Naive thymus-derived CD8-positive, alpha-beta T cell (primary cell): ENCODE measurements around the gene PIGH. TPM values are rescaled to one million over a fixed set of nuclear protein-coding genes. Genes with fewer than 3 reads are reported as not detected.

Source experiments
- ATAC-seq, 2 donors: fragments of 150-1000 bp; cut with Tn5 transposase in 1 of 2; sonication (Bioruptor Pico), chemical (Tn5 transposase) in 1 of 2; 1 replicate in 1 of 2; 2 replicates in 1 of 2; pipeline ENCODE4 v1.10.0; 2021; ENCODE audit warnings: mild to moderate bottlenecking in 2 of 2, moderate library complexity in 2 of 2
- POLR2A ChIA-PET: fragments of 350-600 bp; sonication (Branson Sonifier 250); formaldehyde crosslinking; loops from one replicate; lab custom pipeline; 2021; ENCODE audit warnings: antibody characterized with exemption; lab: Charles Lee
- DNase-seq, 10 donors: peaks; one replicate each; pipeline versions ENCODE4 v3.0.0 to v3.0.0-alpha.2; 2020 to 2022
- H3K27ac Mint-ChIP-seq, 10 donors: one replicate each; pipeline ENCODE4 v1.8.0; 2020 to 2022; ENCODE audit warnings: mild to moderate bottlenecking in 10 of 10, mixed read lengths in 10 of 10, moderate library complexity in 4 of 10, inconsistent platforms in 1 of 10
- H3K27me3 Mint-ChIP-seq, 5 donors: one replicate each; pipeline ENCODE4 v1.8.0; 2021 to 2022; ENCODE audit warnings: mixed read lengths in 5 of 5
- H3K36me3 Mint-ChIP-seq, 3 donors: one replicate each; pipeline ENCODE4 v1.8.0; 2020 to 2022; ENCODE audit warnings: mixed read lengths in 3 of 3, mild to moderate bottlenecking in 2 of 3, inconsistent platforms in 1 of 3
- H3K4me1 Mint-ChIP-seq, 4 donors: one replicate each; pipeline ENCODE4 v1.8.0; 2021 to 2022; ENCODE audit warnings: mixed read lengths in 4 of 4
- H3K4me3 Mint-ChIP-seq, 10 donors: one replicate each; pipeline ENCODE4 v1.8.0; 2020 to 2022; ENCODE audit warnings: mild to moderate bottlenecking in 10 of 10, mixed read lengths in 10 of 10, moderate library complexity in 6 of 10, inconsistent platforms in 1 of 10
- H3K9me3 Mint-ChIP-seq, 9 donors: one replicate each; pipeline ENCODE4 v1.8.0; 2020 to 2022; ENCODE audit warnings: mixed read lengths in 9 of 9, mild to moderate bottlenecking in 3 of 9, inconsistent platforms in 1 of 9, moderate library complexity in 1 of 9
- polyA plus RNA-seq, 3 donors: library from polyadenylated mRNA; unstranded; fragments of 300-500 nt; fragmentation: Illumina TruSeq; gene quantifications; one replicate each; pipeline ENCODE4 v1.2.3, GENCODE V29; 2021
- total RNA-seq, 8 experiments: library from RNA in 2 of 8; stranded (reverse) in 2 of 8; gene quantifications; one replicate each; pipeline ENCODE4 v1.2.3 and lab custom pipeline; 2021 to 2026

PIGH gene
- total and polyA plus RNA-seq, 5 experiments from 2014 or later: 24.6 to 44.5 (median 35.3) TPM

- POLR2A ChIA-PET: interaction anchor here (3.9 kb wide), 1 partner anchor 143 kb away, joined by 16 read pairs; no protein-coding TSS in a partner anchor
- Mint-ChIP-seq H3K4me3 (no peak overlapping the region), H3K27ac (no peak overlapping the region)
Measured at GRCh38 chr14:67570453-67570852, 29.6 kb downstream of the PIGH start.

DNA sequence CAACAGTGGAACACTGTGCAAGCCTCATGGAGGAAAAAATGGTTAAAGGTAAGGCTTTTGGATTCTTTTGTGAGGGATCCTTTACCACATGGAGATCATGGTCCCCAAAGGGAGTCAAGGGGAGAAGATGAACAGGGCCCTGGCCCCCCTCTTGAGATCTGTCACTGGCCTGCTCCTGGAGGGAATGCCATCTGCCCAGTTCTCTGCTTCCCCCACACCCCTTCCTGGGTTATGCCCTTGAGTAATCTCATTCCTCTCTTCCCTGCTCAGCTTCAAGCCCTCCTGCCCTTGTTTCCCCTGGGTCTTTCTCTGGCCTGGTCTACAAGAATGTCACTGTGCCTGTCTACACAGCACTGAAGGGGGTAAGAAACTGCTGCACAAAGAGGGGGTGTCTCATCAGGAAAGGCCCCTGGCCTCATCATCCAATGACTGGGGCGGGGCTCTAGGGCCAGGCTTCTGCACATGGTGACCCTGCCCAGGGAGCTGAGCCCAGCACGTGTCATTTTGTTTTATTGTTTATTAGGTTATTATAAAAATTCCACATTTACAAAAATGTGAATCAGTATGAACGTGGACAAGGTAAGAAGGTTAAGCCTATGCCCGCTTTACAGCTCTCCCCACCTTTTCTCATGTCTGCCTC is 30.3 kb downstream of the PIGH start:
- peaks cover 0 to 13% (median 5%) of the 10 kb centered on the region in 5 donors for H3K27me3 Mint-ChIP-seq
- DNase-seq: no peak
- peaks cover 0 to 7% (median 2%) of the 10 kb centered on the region in 4 donors for H3K4me1 Mint-ChIP-seq
- no peaks in the 10 kb centered on the region for H3K9me3 Mint-ChIP-seq
- no peak for ATAC-seq
- POLR2A ChIA-PET: interaction anchor here (3.9 kb wide), 1 partner anchor 142 kb away, joined by 16 read pairs; no protein-coding TSS in a partner anchor
- no peak overlapping the region for H3K4me3 Mint-ChIP-seq
- H3K36me3 Mint-ChIP-seq: no peaks in the 10 kb centered on the region
- no peak overlapping the region for H3K27ac Mint-ChIP-seq

More at GRCh38 chr14:67570453-67570852, 29.6 kb downstream of the PIGH start:
- H3K9me3 Mint-ChIP-seq: no peaks in the 10 kb centered on the region
- ATAC-seq (no peak), DNase-seq (no peak)
- no peaks in the 10 kb centered on the region for H3K36me3 Mint-ChIP-seq
- peaks cover 0 to 7% (median 2%) of the 10 kb centered on the region in 4 donors for H3K4me1 Mint-ChIP-seq
- peaks cover 0 to 13% (median 5%) of the 10 kb centered on the region in 5 donors for H3K27me3 Mint-ChIP-seq

DNA sequence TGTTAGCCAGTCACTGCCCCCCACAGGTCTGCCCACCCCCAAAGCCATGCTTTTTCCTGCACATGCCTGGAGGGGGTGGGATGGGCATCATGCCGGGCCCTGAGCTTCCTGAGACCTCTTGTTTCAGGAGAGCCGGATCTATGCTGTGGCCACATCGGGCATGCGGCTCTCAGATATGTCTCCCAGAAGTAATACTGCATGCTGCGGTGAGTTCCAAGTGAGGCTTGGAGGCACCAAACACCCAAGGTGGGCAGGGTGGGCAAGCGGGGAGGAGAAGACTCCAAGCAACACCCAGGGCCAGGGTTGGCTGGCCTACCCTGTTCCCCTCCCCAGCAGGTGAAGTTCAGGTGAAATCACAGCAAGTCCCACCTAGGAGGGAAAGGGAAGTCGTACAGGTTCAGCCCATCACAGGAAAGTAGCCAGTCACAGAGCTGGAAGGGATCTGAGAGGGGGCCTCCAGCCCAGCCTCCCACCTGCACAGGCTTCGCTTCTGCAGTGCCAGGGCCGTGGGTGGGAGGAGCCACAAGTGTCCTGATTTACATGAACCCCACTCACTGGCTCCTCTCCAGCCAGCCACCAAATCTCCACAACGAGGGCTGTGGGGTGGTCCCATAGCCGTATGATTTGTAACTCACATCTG is 30.9 kb downstream of the PIGH start:
- POLR2A ChIA-PET: no interaction called here
- Mint-ChIP-seq H3K36me3 (no peaks in the 10 kb centered on the region), H3K27ac (no peak overlapping the region), H3K4me1 (peaks cover 0 to 7% (median 2%) of the 10 kb centered on the region in 4 donors), H3K4me3 (no peak overlapping the region), H3K9me3 (no peaks in the 10 kb centered on the region), H3K27me3 (peaks cover 0 to 13% (median 5%) of the 10 kb centered on the region in 5 donors)
- no peak for DNase-seq
- no peak for ATAC-seq

- Mint-ChIP-seq H3K36me3 (no peaks in the 10 kb centered on the region), H3K27me3 (peaks cover 0 to 13% (median 5%) of the 10 kb centered on the region in 5 donors), H3K4me1 (peaks cover 0 to 7% (median 2%) of the 10 kb centered on the region in 4 donors), H3K27ac (no peak overlapping the region), H3K4me3 (no peak overlapping the region), H3K9me3 (no peaks in the 10 kb centered on the region)
- POLR2A ChIA-PET: no interaction called here
- DNase-seq (no peak), ATAC-seq (no peak)
Measured at GRCh38 chr14:67567654-67568053, 32.4 kb downstream of the PIGH start.

- H3K36me3 Mint-ChIP-seq: no peaks in the 10 kb centered on the region
- H3K27me3 Mint-ChIP-seq: peaks cover 0 to 13% (median 5%) of the 10 kb centered on the region in 5 donors
- POLR2A ChIA-PET: no interaction called here
- H3K9me3 Mint-ChIP-seq: no peaks in the 10 kb centered on the region
- peak overlapping the region in 1 of 10 donors; percentile 12 for H3K27ac Mint-ChIP-seq
- peaks cover 0 to 7% (median 2%) of the 10 kb centered on the region in 4 donors for H3K4me1 Mint-ChIP-seq
- DNase-seq (no peak), ATAC-seq (no peak)
- H3K4me3 Mint-ChIP-seq: no peak overlapping the region
Measured at GRCh38 chr14:67566908-67567307, 33.2 kb downstream of the PIGH start.

DNA sequence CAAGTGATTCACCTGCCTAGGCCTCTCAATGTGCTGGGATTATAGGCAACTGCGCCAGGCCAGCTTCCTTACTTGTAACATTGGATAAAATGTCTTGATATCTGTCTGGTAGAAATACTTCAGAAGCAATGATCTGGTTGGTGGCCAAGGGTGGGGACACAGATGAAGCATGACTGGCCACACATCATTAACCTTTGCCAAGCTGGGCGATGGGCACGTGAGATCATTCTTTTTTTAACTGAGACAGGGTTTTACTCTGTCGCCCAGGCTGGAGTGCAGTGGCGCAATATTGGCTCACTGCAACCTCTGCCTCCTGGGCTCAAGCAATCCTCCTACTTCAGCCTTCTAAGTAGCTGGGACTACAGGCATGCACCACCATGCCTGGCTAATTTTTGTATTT is 35.8 kb downstream of the PIGH start:
- POLR2A ChIA-PET: interaction anchor here (0.6 kb wide), 1 partner anchor 102 kb away, joined by 3 read pairs; no protein-coding TSS in a partner anchor
- no peaks in the 10 kb centered on the region for H3K9me3 Mint-ChIP-seq

DNA sequence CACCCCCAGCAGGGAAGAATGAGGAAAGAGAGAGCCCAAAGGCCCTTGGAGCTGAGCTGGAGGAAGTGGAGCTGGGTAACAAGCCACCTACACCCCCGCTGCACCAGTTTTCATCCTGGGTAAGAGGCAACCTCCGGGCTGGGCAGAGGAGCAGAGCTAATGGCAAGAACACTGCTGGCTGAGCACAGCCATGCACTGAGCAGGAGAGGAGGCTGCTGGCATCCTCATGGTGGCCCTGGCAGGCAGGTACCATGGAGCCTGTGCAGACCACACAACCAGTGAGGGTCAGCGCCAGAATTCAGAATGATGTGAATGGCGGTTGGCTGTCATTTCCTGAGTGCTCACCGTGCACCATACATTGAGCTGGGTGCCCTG is 37.3 kb downstream of the PIGH start:
- no peaks in the 10 kb centered on the region for H3K36me3 Mint-ChIP-seq
- no peaks in the 10 kb centered on the region for H3K27me3 Mint-ChIP-seq
- H3K27ac Mint-ChIP-seq: peak overlapping the region in 1 of 10 donors; percentile 7
- no peaks in the 10 kb centered on the region for H3K9me3 Mint-ChIP-seq
- DNase-seq (no peak), ATAC-seq (no peak)
- peaks cover 0 to 5% (median 0%) of the 10 kb centered on the region in 4 donors for H3K4me1 Mint-ChIP-seq
- H3K4me3 Mint-ChIP-seq: no peak overlapping the region
- POLR2A ChIA-PET: interaction anchor here (0.7 to 1.5 kb wide), 2 partner anchors 51 to 74 kb away, joined by 3 to 6 read pairs; partner anchors contain the start of gene TMEM229B

More for the DNA sequence above, 35.8 kb downstream of the PIGH start:
- peaks cover 0 to 3% (median 0%) of the 10 kb centered on the region in 4 donors for H3K4me1 Mint-ChIP-seq
- H3K27me3 Mint-ChIP-seq: no peaks in the 10 kb centered on the region
- H3K36me3 Mint-ChIP-seq: no peaks in the 10 kb centered on the region
- no peak for DNase-seq
- H3K4me3 Mint-ChIP-seq: no peak overlapping the region
- H3K27ac Mint-ChIP-seq: no peak overlapping the region
- ATAC-seq: no peak

GRCh38 chr14:67562025-67562775 is 37.9 kb downstream of the PIGH start:
- DNase-seq: no peak
- no peak for ATAC-seq
- no peaks in the 10 kb centered on the region for H3K27me3 Mint-ChIP-seq
- H3K4me1 Mint-ChIP-seq: peaks cover 0 to 5% (median 0%) of the 10 kb centered on the region in 4 donors
- H3K27ac Mint-ChIP-seq: peak overlapping the region in 1 of 10 donors; percentile 7
- H3K4me3 Mint-ChIP-seq: no peak overlapping the region
- no peaks in the 10 kb centered on the region for H3K36me3 Mint-ChIP-seq
- no peaks in the 10 kb centered on the region for H3K9me3 Mint-ChIP-seq
- POLR2A ChIA-PET: interaction anchor here (1.5 kb wide), 1 partner anchor 73 kb away, joined by 3 read pairs; the partner anchor contains the start of gene TMEM229B

GRCh38 chr14:67559639-67560038 is 40.4 kb downstream of the PIGH start:
- H3K27me3 Mint-ChIP-seq: no peaks in the 10 kb centered on the region
- H3K27ac Mint-ChIP-seq: no peak overlapping the region
- DNase-seq: no peak
- no peak overlapping the region for H3K4me3 Mint-ChIP-seq
- no peaks in the 10 kb centered on the region for H3K36me3 Mint-ChIP-seq
- ATAC-seq: no peak
- peaks cover 0 to 5% (median 0%) of the 10 kb centered on the region in 4 donors for H3K4me1 Mint-ChIP-seq
- POLR2A ChIA-PET: no interaction called here
- no peaks in the 10 kb centered on the region for H3K9me3 Mint-ChIP-seq

GRCh38 chr14:67557656-67558055 is 42.4 kb downstream of the PIGH start:
- Mint-ChIP-seq H3K4me3 (no peak overlapping the region), H3K27ac (no peak overlapping the region)
- POLR2A ChIA-PET: no interaction called here

GRCh38 chr14:67557118-67557517 is 43.0 kb downstream of the PIGH start:
- DNase-seq (no peak), ATAC-seq (no peak)
- Mint-ChIP-seq H3K27me3 (peaks cover 0 to 4% (median 0%) of the 10 kb centered on the region in 5 donors), H3K36me3 (no peaks in the 10 kb centered on the region), H3K9me3 (no peaks in the 10 kb centered on the region), H3K27ac (no peak overlapping the region), H3K4me3 (no peak overlapping the region), H3K4me1 (peaks cover 0 to 5% (median 0%) of the 10 kb centered on the region in 4 donors)
- POLR2A ChIA-PET: no interaction called here

More at GRCh38 chr14:67557656-67558055, 42.4 kb downstream of the PIGH start:
- ATAC-seq: no peak
- no peaks in the 10 kb centered on the region for H3K36me3 Mint-ChIP-seq
- H3K27me3 Mint-ChIP-seq: peaks cover 0 to 4% (median 0%) of the 10 kb centered on the region in 5 donors
- H3K9me3 Mint-ChIP-seq: no peaks in the 10 kb centered on the region
- H3K4me1 Mint-ChIP-seq: peaks cover 0 to 5% (median 0%) of the 10 kb centered on the region in 4 donors
- DNase-seq: no peak

DNA sequence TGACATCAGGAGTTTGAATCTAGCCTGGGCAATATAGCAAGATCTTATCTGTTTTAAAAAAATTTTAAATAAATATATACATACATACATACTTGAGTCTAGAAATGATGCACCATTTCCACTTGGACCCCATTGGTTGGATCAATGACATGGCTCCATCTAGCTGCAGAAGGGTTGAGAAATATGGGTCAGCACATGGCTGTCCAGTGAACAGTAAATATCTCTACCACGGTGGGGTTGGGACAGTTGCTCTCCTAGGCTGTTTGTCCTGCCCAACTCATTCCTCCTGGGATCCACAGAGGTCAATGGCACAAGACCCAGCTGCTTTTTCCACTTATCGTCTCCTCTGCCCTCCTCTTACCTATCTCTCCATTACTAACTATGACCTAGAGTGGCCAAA is 43.4 kb downstream of the PIGH start:
- DNase-seq (no peak), ATAC-seq (no peak)
- H3K36me3 Mint-ChIP-seq: no peaks in the 10 kb centered on the region
- POLR2A ChIA-PET: interaction anchor here (0.6 kb wide), 1 partner anchor 129 kb away, joined by 3 read pairs; no protein-coding TSS in a partner anchor
- H3K4me3 Mint-ChIP-seq: no peak overlapping the region
- H3K27me3 Mint-ChIP-seq: peaks cover 0 to 4% (median 0%) of the 10 kb centered on the region in 5 donors
- peaks cover 0 to 5% (median 0%) of the 10 kb centered on the region in 4 donors for H3K4me1 Mint-ChIP-seq
- H3K9me3 Mint-ChIP-seq: no peaks in the 10 kb centered on the region
- no peak overlapping the region for H3K27ac Mint-ChIP-seq
